H1 (cell line): Measurements from ENCODE around the gene JPH2. TPM values are rescaled to one million over a fixed set of nuclear protein-coding genes. Genes with fewer than 3 reads are reported as not detected.

Source experiments
- CTCF ChIA-PET: fragments of 300-600 bp; sonication (Branson Sonifier 250); formaldehyde crosslinking; loops from one replicate; lab custom pipeline; 2021; ENCODE audit not compliant: partially characterized antibody; lab: Charles Lee
- POLR2A ChIA-PET: fragments of 300-600 bp; sonication (Branson Sonifier 250); formaldehyde crosslinking; loops from one replicate; lab custom pipeline; 2021; ENCODE audit warnings: inconsistent platforms; ENCODE audit not compliant: partially characterized antibody; lab: Charles Lee
- DNase-seq, 2 experiments: peaks; one replicate each; pipeline versions ENCODE4 v3.0.0 to v3.0.0-alpha.2; 2010 to 2022; ENCODE audit warnings: low spot score in 2 of 2, low read depth in 1 of 2, mixed read lengths in 1 of 2
- FAIRE-seq: peaks from 2 replicates; lab custom pipeline; 2011; peaks lifted over from hg19 to GRCh38; lab: Jason Lieb, UNC
- H2AFZ ChIP-seq: 2 replicates; pipeline ENCODE4 v1.8.1; 2012; ENCODE audit warnings: low read length, inconsistent platforms
- H2AK5ac ChIP-seq: 2 replicates; pipeline ENCODE4 v1.6.1; 2013; ENCODE audit warnings: low read depth, low read length
- H2BK120ac ChIP-seq: replicated peaks from 2 replicates; pipeline ENCODE3; 2013; ENCODE audit warnings: low read depth, low read length, inconsistent platforms
- H2BK12ac ChIP-seq: 2 replicates; pipeline ENCODE4 v1.6.1; 2013; ENCODE audit warnings: low read depth, low read length
- H2BK15ac ChIP-seq: 2 replicates; pipeline ENCODE4 v1.6.1; 2013; ENCODE audit warnings: low read length
- H2BK20ac ChIP-seq: 2 replicates; pipeline ENCODE4 v1.6.1; 2013; ENCODE audit warnings: low read length
- H2BK5ac ChIP-seq: 2 replicates; pipeline ENCODE4 v1.6.1; 2013; ENCODE audit warnings: low read depth, low read length
- H3K14ac ChIP-seq: 2 replicates; pipeline ENCODE4 v1.6.1; 2013; ENCODE audit warnings: inconsistent platforms; ENCODE audit not compliant: insufficient read length
- H3K18ac ChIP-seq: 2 replicates; pipeline ENCODE4 v1.6.1; 2013; ENCODE audit warnings: low read length; ENCODE audit errors: extremely low read depth
- H3K23ac ChIP-seq: 2 replicates; pipeline ENCODE4 v1.6.1; 2013; ENCODE audit warnings: inconsistent platforms; ENCODE audit not compliant: insufficient read length
- H3K23me2 ChIP-seq: 2 replicates; pipeline ENCODE4 v1.6.1; 2013; ENCODE audit warnings: low read depth, low read length
- H3K27ac ChIP-seq: 2 replicates; pipeline ENCODE4 v1.6.1; 2011; ENCODE audit warnings: low read depth, low read length, inconsistent platforms
- H3K27me3 ChIP-seq, 4 experiments: replicated peaks in 1 of 4; 1 replicate in 1 of 4; 2 replicates in 3 of 4; pipeline versions ENCODE4 v1.6.1 to v1.8.1; 2011 to 2013; ENCODE audit warnings: low read length in 3 of 4, mild to moderate bottlenecking in 3 of 4, inconsistent platforms in 2 of 4, mixed read lengths in 2 of 4, moderate library complexity in 1 of 4; ENCODE audit not compliant: control insufficient read depth in 3 of 4, insufficient read depth in 3 of 4; ENCODE audit errors: extremely low read depth in 1 of 4
- H3K36me3 ChIP-seq, 4 experiments: 2 replicates each; pipeline versions ENCODE4 v1.6.1 to v1.8.1; 2011 to 2013; ENCODE audit warnings: mild to moderate bottlenecking in 4 of 4, low read length in 3 of 4, moderate library complexity in 2 of 4, control low read depth in 1 of 4, inconsistent platforms in 1 of 4; ENCODE audit not compliant: insufficient read depth in 4 of 4, control insufficient read depth in 2 of 4
- H3K4ac ChIP-seq: replicated peaks from 2 replicates; pipeline ENCODE3; 2013; ENCODE audit warnings: low read length, low read depth, mixed read lengths, inconsistent platforms; ENCODE audit not compliant: insufficient read length
- H3K4me1 ChIP-seq, 4 experiments: replicated peaks in 1 of 4; 1 replicate in 1 of 4; 2 replicates in 3 of 4; pipeline versions ENCODE4 v1.6.1 to v1.8.1; 2011 to 2013; ENCODE audit warnings: low read length in 3 of 4, inconsistent platforms in 2 of 4, mixed read lengths in 1 of 4; ENCODE audit not compliant: insufficient read depth in 4 of 4, control insufficient read depth in 3 of 4
- H3K4me2 ChIP-seq, 2 experiments: 2 replicates each; pipeline versions ENCODE4 v1.6.1 to v1.8.1; 2011 to 2013; ENCODE audit warnings: low read depth in 2 of 2, low read length in 2 of 2, control low read depth in 1 of 2, inconsistent platforms in 1 of 2, mild to moderate bottlenecking in 1 of 2; ENCODE audit not compliant: insufficient read depth in 1 of 2
- H3K4me3 ChIP-seq, 4 experiments: fragments of 200-600, 300-600 bp in 1 of 4; sonication (generic), shearing (Covaris generic), sonication (Bioruptor Twin) in 1 of 4; 2 replicates each; pipeline versions ENCODE4 v1.5.1 to v1.8.1; 2011 to 2016; ENCODE audit warnings: low read length in 4 of 4, low read depth in 3 of 4, control low read depth in 2 of 4, inconsistent platforms in 2 of 4, mild to moderate bottlenecking in 2 of 4, mixed read lengths in 1 of 4, moderate library complexity in 1 of 4; ENCODE audit not compliant: insufficient read depth in 2 of 4; ENCODE audit errors: extremely low read depth in 1 of 4
- H3K56ac ChIP-seq: replicated peaks from 2 replicates; pipeline ENCODE3; 2013; ENCODE audit warnings: low read depth, mild to moderate bottlenecking, mixed read lengths, low read length, inconsistent platforms; ENCODE audit not compliant: insufficient read length
- H3K79me1 ChIP-seq: 2 replicates; pipeline ENCODE4 v1.6.1; 2013; ENCODE audit warnings: low read depth, low read length, control low read depth
- H3K79me2 ChIP-seq, 2 experiments: 2 replicates each; pipeline versions ENCODE4 v1.6.1 to v1.8.1; 2012 to 2013; ENCODE audit warnings: low read length in 2 of 2, mild to moderate bottlenecking in 2 of 2, inconsistent platforms in 1 of 2; ENCODE audit not compliant: insufficient read depth in 2 of 2, control insufficient read depth in 1 of 2
- H3K9ac ChIP-seq, 4 experiments: replicated peaks in 1 of 4; 1 replicate in 1 of 4; 2 replicates in 3 of 4; pipeline versions ENCODE4 v1.6.1 to v1.8.1; 2011 to 2013; ENCODE audit warnings: low read depth in 3 of 4, low read length in 3 of 4, control low read depth in 2 of 4, mild to moderate bottlenecking in 2 of 4, moderate library complexity in 2 of 4, inconsistent platforms in 1 of 4; ENCODE audit errors: extremely low read depth in 1 of 4
- H3K9me3 ChIP-seq, 2 experiments: 2 replicates each; pipeline versions ENCODE4 v1.6.1 to v1.8.1; 2012 to 2013; ENCODE audit warnings: mild to moderate bottlenecking in 2 of 2, moderate library complexity in 2 of 2, control low read depth in 1 of 2, inconsistent platforms in 1 of 2, low read depth in 1 of 2, low read length in 1 of 2, mixed read lengths in 1 of 2; ENCODE audit not compliant: insufficient read depth in 2 of 2
- H4K20me1 ChIP-seq, 2 experiments: replicated peaks in 1 of 2; 2 replicates each; pipeline versions ENCODE3 to v1.8.1; 2011 to 2013; ENCODE audit warnings: inconsistent platforms in 2 of 2, low read length in 2 of 2, mild to moderate bottlenecking in 1 of 2; ENCODE audit not compliant: insufficient read depth in 2 of 2, control insufficient read depth in 1 of 2
- H4K5ac ChIP-seq: 2 replicates; pipeline ENCODE4 v1.6.1; 2013; ENCODE audit warnings: low read length, low read depth, mixed read lengths, inconsistent platforms; ENCODE audit not compliant: insufficient read length
- H4K8ac ChIP-seq: 2 replicates; pipeline ENCODE4 v1.8.0; 2013; ENCODE audit warnings: mild to moderate bottlenecking, moderate library complexity, low read length, inconsistent platforms; ENCODE audit not compliant: insufficient read depth; ENCODE audit errors: extremely low read depth
- H4K91ac ChIP-seq: replicated peaks from 2 replicates; pipeline ENCODE3; 2013; ENCODE audit warnings: low read length, mixed read lengths, inconsistent platforms; ENCODE audit not compliant: insufficient read length
- CTBP2 ChIP-seq: IDR thresholded peaks from 2 replicates; pipeline ENCODE4 v1.7.0; 2011; ENCODE audit warnings: borderline replicate concordance, mild to moderate bottlenecking, moderate library complexity, mixed read lengths, low read length; ENCODE audit not compliant: insufficient read depth, insufficient read length
- SAP30 ChIP-seq: fragments of 300-600 bp; sonication (generic); IDR thresholded peaks from 2 replicates; pipeline ENCODE4 v1.7.1; 2012; ENCODE audit warnings: low read length, moderate library complexity, mild to moderate bottlenecking, inconsistent platforms; ENCODE audit not compliant: insufficient read depth, insufficient replicate concordance
- SP4 ChIP-seq: IDR thresholded peaks from 2 replicates; pipeline ENCODE4 v1.6.1; 2012; ENCODE audit warnings: low read length, inconsistent platforms
- TAF1 ChIP-seq: IDR thresholded peaks from 2 replicates; pipeline ENCODE4 v1.6.1; 2011; ENCODE audit warnings: mild to moderate bottlenecking, low read depth, low read length
- ZNF274 ChIP-seq: IDR thresholded peaks from 2 replicates; pipeline ENCODE4 v1.7.0; 2012; ENCODE audit warnings: low read length, borderline replicate concordance; ENCODE audit errors: extremely low read depth
- WGBS, 2 experiments: shearing (Covaris generic) in 1 of 2; methylation state at CpG; one replicate each; pipeline versions ENCODE4 v1.1.6 to v1.1.7; 2013 to 2015; ENCODE audit warnings: low lambda C conversion rate in 2 of 2, mixed read lengths in 2 of 2, inconsistent platforms in 1 of 2, low coverage in 1 of 2, missing lambda C conversion rate in 1 of 2; ENCODE audit not compliant: insufficient replicate concordance in 2 of 2, insufficient coverage in 1 of 2, insufficient read length in 1 of 2; ENCODE audit errors: extremely low coverage in 1 of 2, missing lambda C conversion rate in 1 of 2; 5-methylcytosine and 5-hydroxymethylcytosine counted together
- polyA plus RNA-seq, 7 experiments: library from polyadenylated mRNA; depleted of rRNA in 3 of 7; stranded (reverse) in 5 of 7; unstranded in 2 of 7; fragments of >200 nt in 5 of 7; fragments of 200-250 nt in 2 of 7; gene quantifications; 1 replicate in 5 of 7; 2 replicates in 1 of 7; 4 replicates in 1 of 7; pipeline versions ENCODE4 v1.2.1 to v1.2.3, GENCODE V29; 2011 to 2013; ENCODE audit warnings: missing spikeins in 2 of 7, mixed read lengths in 2 of 7
- total RNA-seq: library from RNA; stranded (reverse); fragmentation: NEBNext Ultra II Directional; extraction: Animal tissue kit (Norgen Biotek cat#: 25700); gene quantifications from 2 replicates; pipeline ENCODE4 v1.2.1, GENCODE V29; 2021

The JPH2 gene
- total and polyA plus RNA-seq, 2 of the 8 experiments (the other 6 are each of a cell fraction or from before 2014, with no cell fraction given), result 0.59 to 1.3 TPM

DNA sequence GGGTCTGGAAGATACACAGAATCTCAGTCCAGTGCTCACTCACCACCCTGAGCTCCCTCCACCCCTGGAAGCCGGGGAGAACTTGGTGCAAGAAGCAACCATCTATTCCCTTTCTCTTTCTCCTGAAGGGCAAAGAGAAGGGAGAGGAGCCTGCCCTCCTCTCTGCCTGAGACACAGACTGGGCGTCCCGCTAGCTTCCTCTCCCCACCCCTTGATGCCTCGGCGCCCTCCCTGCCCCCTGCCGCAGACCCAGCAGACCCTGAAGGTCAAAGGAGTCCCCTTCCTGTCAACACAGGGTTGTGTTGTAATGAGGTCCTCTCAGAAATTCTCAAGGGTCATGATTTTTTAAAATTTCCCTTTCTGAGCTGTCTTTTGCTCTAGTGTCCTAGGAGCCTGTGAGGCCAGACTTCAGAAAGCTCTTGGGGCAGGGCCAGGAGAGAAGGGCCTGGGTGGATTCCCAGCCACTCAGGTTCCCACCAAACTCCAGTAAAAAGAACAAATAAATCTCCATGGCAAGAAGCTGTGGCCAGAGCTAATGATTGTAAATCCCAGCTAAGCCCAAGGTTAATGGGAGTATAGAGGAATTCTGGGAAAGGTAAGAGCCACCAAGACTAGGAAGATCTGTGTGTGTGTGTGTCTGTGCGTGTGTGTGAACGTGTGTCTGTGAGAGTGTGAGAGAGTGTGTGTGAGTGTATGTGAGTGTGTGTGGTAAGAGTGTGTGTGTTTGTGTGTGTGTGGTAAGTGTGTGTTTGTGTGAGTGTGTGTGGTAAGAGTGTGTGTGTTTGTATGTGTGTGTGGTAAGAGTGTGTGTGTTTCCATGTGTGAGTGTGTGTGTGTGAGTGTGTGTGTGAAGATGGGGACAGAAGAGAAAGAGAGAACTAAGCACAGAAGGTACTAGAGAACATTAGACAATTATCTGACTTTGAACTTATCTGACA lies 1.1 kb upstream of the JPH2 start:
- Histone ChIP-seq H4K5ac (no peak overlapping the region), H4K8ac (no peak overlapping the region), H3K9me3 (no peaks in the 10 kb centered on the region), H2BK12ac (peak overlapping the region; percentile 91), H3K36me3 (no peaks in the 10 kb centered on the region), H3K27ac (no peak overlapping the region)
- 52% methylated on average over 7 of the region's 8 CpGs; no CpG with 5 or more reads in 1 of the 2 experiments for WGBS, 2 experiments
- TF ChIP-seq SP4 (no peak), ZNF274 (no peak), TAF1 (peak; percentile 22; the same call in 1 of the 2 replicates), CTBP2 (no peak), SAP30 (peak; percentile 23)
- TF ChIP-seq, all 59 proteins: peak for 2
- Histone ChIP-seq H4K20me1 (peaks cover 0 to 2% of the 10 kb centered on the region in 2 experiments), H3K4me1 (peaks cover 0 to 13% (median 6%) of the 10 kb centered on the region in 4 experiments; a peak in 5 of 7 replicates), H2AFZ (peak overlapping the region; percentile 70; the same call in 1 of the 2 replicates), H3K27me3 (peaks cover 0 to 4% (median 1%) of the 10 kb centered on the region in 4 experiments; a peak in 2 of 7 replicates), H3K23ac (no peak overlapping the region), H3K4me2 (peak overlapping the region; percentile 73 to 82), H2AK5ac (peak overlapping the region; percentile 44; the same call in 1 of the 2 replicates), H2BK120ac (no peak overlapping the region), H2BK5ac (peak overlapping the region; percentile 57; the same call in 1 of the 2 replicates), H3K9ac (no peak overlapping the region), H3K79me2 (no peaks in the 10 kb centered on the region), H3K14ac (no peak overlapping the region), H3K4me3 (peak overlapping the region; percentile 27 to 66 (median 46); a peak in 5 of 8 replicates), H2BK15ac (peak overlapping the region; percentile 77; the same call in 1 of the 2 replicates), H3K79me1 (no peaks in the 10 kb centered on the region), H2BK20ac (0 out of 2 replicates have a peak overlapping the region, but pooled peaks have one; percentile 61), H4K91ac (peak overlapping the region; percentile 52), H3K56ac (peak overlapping the region; percentile 95), H3K18ac (peak overlapping the region; percentile 83), H3K23me2 (peaks cover 21% of the 10 kb centered on the region), H3K4ac (no peak overlapping the region)
- FAIRE-seq (no peak), DNase-seq (peak in 1 of 2 experiments; percentile 19)
- ChIA-PET POLR2A (interaction anchor here (0.8 to 1.7 kb wide), 9 partner anchors 17 to 76 kb away, joined by 3 to 13 read pairs (median 4); partner anchors contain the start of gene OSER1), CTCF (interaction anchor here (0.5 to 17.7 kb wide), 17 partner anchors 10 to 1778 kb away, joined by 3 to 512 read pairs (median 5); no protein-coding TSS in a partner anchor)
